Prostate gland (tissue), 2 donors: ENCODE data around the gene UQCR11. TPM values are rescaled to one million over a fixed set of nuclear protein-coding genes. Genes with fewer than 3 reads are reported as not detected.

ENCODE experiments used
- DNase-seq: peaks from one replicate; pipeline ENCODE4 v3.0.0-alpha.2; 2019; ENCODE audit warnings: low spot score
- H3K27ac ChIP-seq, 2 donors: fragments of 200-600 bp; sonication (generic); 2 replicates each; pipeline ENCODE4 v1.5.1; 2017 to 2019
- H3K27me3 ChIP-seq: fragments of 200-600 bp; sonication (generic); replicated peaks from 2 replicates; pipeline ENCODE4 v1.5.1; 2019; ENCODE audit not compliant: insufficient read depth
- H3K36me3 ChIP-seq, 2 donors: fragments of 200-600 bp; sonication (generic); 1 replicate in 1 of 2; 2 replicates in 1 of 2; pipeline versions ENCODE4 v1.5.1 to v1.8.1; 2017 to 2019
- H3K4me1 ChIP-seq: fragments of 200-600 bp; sonication (generic); replicated peaks from 2 replicates; pipeline ENCODE4 v1.5.1; 2019
- H3K4me3 ChIP-seq, 2 donors: fragments of 200-600 bp; sonication (generic); 2 replicates each; pipeline ENCODE4 v1.5.1; 2017 to 2019
- H3K9me3 ChIP-seq: fragments of 200-600 bp; sonication (generic); 2 replicates; pipeline ENCODE4 v1.5.1; 2017
- CTCF ChIP-seq, 4 experiments: fragments of 200-600 bp in 2 of 4; fragments of 450-650 bp in 2 of 4; sonication (generic) in 2 of 4; IDR thresholded peaks; 1 replicate in 3 of 4; 2 replicates in 1 of 4; pipeline ENCODE4 v1.5.1; 2016 to 2019; ENCODE audit warnings: antibody characterized with exemption in 4 of 4, mild to moderate bottlenecking in 2 of 4, moderate library complexity in 2 of 4
- POLR2A ChIP-seq: fragments of 450-650 bp; IDR thresholded peaks from one replicate; pipeline ENCODE4 v1.6.1; 2016; ENCODE audit warnings: antibody characterized with exemption, mild to moderate bottlenecking
- POLR2AphosphoS5 ChIP-seq: sonication (generic); formaldehyde crosslinking; IDR thresholded peaks from one replicate; pipeline ENCODE4 v1.6.1; 2017; ENCODE audit warnings: antibody characterized with exemption
- WGBS: methylation state at CpG from one replicate; pipeline ENCODE4 v1.1.5; 2018; 5-methylcytosine and 5-hydroxymethylcytosine counted together
- intact Hi-C: fragments of 100-400 bp; cut with DNase I; formaldehyde crosslinking; loops from one replicate; pipeline ENCODE4 v1.14.2; 2022
- total RNA-seq, 2 donors: library from RNA; depleted of rRNA; stranded (reverse); fragments of >200 nt; gene quantifications; one replicate each; pipeline ENCODE4 v1.1.0, GENCODE V29; 2016

UQCR11 gene
- total RNA-seq, 2 donors from 2014 or later, result 87.1 to 108 TPM

DNA sequence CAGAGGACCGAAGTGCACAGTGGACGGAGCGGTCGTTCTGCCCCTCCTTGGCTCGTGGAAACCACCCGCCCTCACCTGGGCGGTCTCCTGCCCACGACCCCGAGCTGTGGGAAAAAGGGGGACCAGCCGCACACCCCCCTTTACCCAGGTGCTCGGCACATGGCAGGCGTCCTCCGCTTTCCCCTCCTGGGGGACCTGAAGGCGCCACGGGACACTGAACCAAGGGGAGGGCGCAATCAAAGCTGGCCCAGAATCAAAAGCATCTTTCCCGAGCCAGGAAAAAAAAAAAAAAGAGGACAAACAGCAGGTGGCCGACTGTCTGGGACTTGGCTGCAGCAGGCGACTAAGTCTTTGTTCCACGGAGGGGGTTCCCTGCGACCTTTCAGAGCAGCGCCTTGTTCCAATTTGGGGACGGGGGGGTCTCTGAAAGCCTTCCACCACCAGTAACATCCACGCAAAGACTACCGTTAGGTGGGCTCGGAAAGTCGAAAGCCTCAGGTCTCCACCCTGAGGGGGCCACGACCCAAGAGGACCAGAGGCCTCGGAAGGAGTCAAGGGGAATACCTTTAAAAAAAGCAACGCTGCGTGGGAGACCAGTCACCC lies 13.7 kb downstream of the UQCR11 start:
- H3K27me3 ChIP-seq, result no peaks in the 10 kb centered on the region
- peak overlapping the region; percentile 53 to 74 for H3K4me3 ChIP-seq
- H3K27ac ChIP-seq, result peak overlapping the region; percentile 88 to 95
- H3K9me3 ChIP-seq, result no peaks in the 10 kb centered on the region
- no peak for DNase-seq
- intact Hi-C loops, result no loop called here
- TF ChIP-seq POLR2A (no peak), POLR2AphosphoS5 (no peak)
- H3K36me3 ChIP-seq, result no peaks in the 10 kb centered on the region
- WGBS, result 1% methylated on average over 29 of the region's 31 CpGs
- H3K4me1 ChIP-seq, result peaks cover 6% of the 10 kb centered on the region

DNA sequence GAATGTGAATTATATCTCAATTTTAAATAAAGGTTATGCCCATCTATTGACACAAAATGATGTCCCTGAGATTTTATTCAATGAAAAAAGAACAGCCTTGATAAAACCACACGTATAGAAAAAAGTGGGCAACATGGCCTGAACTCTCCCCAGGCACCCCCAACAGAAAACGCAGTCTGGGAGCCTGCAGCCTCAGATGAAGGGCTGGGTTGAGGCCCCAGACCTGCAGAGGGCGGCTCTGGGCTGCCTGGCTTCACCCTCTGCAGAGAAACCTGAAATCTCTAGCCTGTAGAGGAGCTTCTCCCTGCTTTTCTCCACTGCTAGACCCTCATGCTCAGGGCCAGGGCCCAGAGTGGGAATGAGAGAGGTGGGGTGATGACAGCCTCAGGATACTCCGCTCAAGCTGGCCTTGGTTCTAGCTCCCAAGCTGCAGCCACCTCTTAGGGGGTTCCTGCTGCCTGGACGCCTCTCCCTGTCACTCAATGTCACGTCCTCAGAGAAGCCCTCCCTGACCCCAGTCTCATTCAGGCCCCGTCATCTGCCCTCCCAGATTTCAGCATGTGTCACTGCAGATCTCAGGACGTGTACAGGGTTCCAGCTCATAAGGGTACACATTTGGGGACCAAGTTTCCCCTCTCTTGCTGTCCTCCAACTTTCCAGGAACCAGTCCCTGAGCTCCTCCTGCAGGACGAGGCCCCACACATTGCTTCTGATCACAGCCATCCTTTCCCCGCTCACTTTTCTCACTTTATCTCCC lies 14.4 kb downstream of the UQCR11 start:
- Histone ChIP-seq H3K27ac (peak overlapping the region in 1 of 2 donors; percentile 88), H3K4me3 (peak overlapping the region; percentile 53 to 74), H3K4me1 (peaks cover 6% of the 10 kb centered on the region), H3K9me3 (no peaks in the 10 kb centered on the region), H3K27me3 (no peaks in the 10 kb centered on the region), H3K36me3 (no peaks in the 10 kb centered on the region)
- TF ChIP-seq POLR2A (no peak), POLR2AphosphoS5 (no peak), CTCF (IDR thresholded peaks at IDR 0.05) (no peak)
- DNase-seq, result no peak
- intact Hi-C loops, result no loop called here
- WGBS, result 24% methylated on average over 10 of the region's 10 CpGs

- Histone ChIP-seq H3K9me3 (no peaks in the 10 kb centered on the region), H3K36me3 (peaks cover 6% of the 10 kb centered on the region in 2 donors), H3K27me3 (no peaks in the 10 kb centered on the region), H3K27ac (no peak overlapping the region), H3K4me3 (no peak overlapping the region), H3K4me1 (peaks cover 6% of the 10 kb centered on the region)
- TF ChIP-seq POLR2A (no peak), POLR2AphosphoS5 (no peak), CTCF (IDR thresholded peaks at IDR 0.05) (no peak)
- 31% methylated on average over 9 of the region's 9 CpGs for WGBS
- intact Hi-C loops, result no loop called here
- DNase-seq, result no peak
Observed at GRCh38 chr19:1587872-1588271, 17.4 kb downstream of the UQCR11 start.

GRCh38 chr19:1585243-1585580 lies 20.1 kb downstream of the UQCR11 start:
- WGBS, result 90% methylated on average over 12 of the region's 13 CpGs
- Histone ChIP-seq H3K9me3 (no peaks in the 10 kb centered on the region), H3K4me3 (no peak overlapping the region), H3K36me3 (peaks cover 6% of the 10 kb centered on the region in 2 donors), H3K27ac (no peak overlapping the region), H3K27me3 (no peaks in the 10 kb centered on the region), H3K4me1 (no peaks in the 10 kb centered on the region)
- intact Hi-C loops, result no loop called here
- no peak for DNase-seq
- TF ChIP-seq CTCF (IDR thresholded peaks at IDR 0.05) (no peak), POLR2A (no peak), POLR2AphosphoS5 (no peak)

GRCh38 chr19:1584500-1585242 lies 20.6 kb downstream of the UQCR11 start:
- no peak for DNase-seq
- Histone ChIP-seq H3K4me3 (no peak overlapping the region), H3K27me3 (no peaks in the 10 kb centered on the region), H3K4me1 (no peaks in the 10 kb centered on the region), H3K9me3 (no peaks in the 10 kb centered on the region), H3K27ac (no peak overlapping the region), H3K36me3 (peaks cover 6% of the 10 kb centered on the region in 2 donors)
- intact Hi-C loops, result no loop called here
- WGBS, result 86% methylated on average over 79 of the region's 87 CpGs
- TF ChIP-seq CTCF (IDR thresholded peaks at IDR 0.05) (no peak), POLR2AphosphoS5 (no peak), POLR2A (no peak)
